ENCODE measurements around the gene CEP112.

The CEP112 gene

DNA sequence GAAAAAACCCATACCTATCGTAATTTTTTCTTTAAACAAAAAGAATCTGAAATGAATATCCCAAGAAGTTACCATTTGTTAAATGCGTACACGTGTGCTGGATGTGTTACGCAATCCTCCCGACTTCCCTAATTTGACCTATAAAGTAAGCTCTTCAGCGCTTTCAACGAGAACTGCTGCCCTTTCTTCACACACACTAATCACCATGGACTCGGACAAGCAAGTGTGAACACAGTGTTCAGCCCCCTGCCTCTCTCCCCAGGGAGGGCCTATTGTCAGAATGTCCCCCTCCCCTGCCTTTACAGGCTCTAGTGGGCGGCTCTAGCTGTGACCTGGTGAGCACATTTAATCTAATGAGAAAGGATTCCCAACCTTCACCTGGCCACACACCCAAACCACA is 216.1 kb downstream of the CEP112 start:
- no peak for DNase-seq

DNA sequence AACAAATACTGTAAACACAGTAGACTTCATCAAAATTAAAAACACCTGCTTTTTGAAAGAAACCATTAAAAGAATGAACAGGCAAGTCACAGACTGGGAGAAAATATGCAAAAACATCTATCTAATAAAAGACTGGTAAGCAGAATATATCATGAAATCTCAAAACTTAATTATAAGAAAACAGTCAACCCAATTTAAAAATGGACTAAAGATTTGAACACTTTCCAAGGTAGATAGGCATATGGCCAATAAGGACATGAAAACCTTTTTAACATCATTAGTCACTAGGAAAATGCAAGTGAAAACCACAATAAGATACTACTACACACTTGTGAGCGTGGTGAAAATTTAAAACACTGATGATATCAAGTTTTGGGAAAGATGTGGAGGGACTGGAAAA is 218.7 kb downstream of the CEP112 start:
- no peak for DNase-seq

DNA sequence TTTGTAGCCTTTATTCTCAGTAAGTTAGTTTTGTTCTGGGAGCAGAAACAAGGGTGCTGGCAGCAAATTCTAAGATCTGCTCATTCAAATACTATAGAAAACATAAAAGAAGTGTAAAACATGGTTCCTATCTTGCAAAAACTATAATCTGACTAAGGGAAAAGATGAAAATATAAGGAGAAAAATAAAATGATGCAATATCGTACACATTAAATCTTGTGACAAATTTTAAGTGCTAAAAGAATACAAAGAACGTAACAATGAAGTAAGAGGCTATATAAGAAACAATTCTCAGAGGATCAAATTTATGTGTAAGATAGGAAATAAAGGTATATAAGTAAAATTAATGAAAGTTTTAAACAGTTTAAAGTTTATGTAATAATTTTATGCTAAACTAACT is 224.6 kb downstream of the CEP112 start:
- DNase-seq: no peak

DNA sequence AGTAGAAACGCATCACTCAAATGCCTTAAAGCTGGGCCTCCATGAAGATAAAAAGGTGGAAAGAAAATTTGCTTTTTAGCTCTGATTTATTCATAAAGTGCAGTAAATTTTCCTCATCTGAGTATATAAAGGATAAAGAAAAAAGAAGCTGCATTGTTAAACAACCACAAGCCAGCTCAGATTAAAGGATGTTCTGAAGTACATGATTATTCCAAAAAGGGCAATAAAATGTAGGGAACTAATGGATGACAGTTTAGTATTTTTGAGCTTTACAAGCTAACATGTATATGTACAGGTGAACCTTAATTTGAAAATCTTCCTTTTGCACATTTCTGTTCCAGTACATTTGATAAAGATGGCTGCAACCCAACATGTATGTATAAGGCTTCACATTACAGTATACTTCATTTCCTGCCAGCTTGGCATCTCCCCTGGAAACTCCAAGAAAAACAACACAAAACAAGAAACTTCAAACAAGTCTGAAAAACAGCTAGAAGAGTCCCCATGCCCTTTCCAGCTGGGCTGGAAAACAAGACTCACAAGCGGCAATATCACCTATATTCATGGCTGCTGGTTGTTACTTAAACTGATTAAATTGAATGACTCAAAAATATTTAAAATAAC is 225.7 kb downstream of the CEP112 start:
- no peak for DNase-seq

DNA sequence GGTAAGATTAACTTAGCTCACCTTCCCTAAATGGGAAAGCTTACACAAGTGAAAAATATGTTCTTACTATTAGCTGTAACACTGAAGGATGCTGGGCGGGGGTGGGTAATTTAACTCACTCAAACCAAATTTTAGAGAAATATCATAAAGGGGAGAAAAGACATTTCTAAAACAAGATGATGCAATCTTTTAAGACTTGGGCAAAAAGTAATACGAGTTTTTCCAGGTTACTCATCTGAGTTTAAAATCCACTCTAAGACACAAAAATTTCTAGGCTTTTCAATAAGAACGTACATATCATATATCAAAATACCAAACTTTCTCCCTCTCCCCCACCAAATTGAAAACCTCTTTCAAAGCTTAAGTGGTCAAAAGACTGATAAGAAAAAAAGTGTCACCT is 228.8 kb downstream of the CEP112 start:
- no peak for DNase-seq

DNA sequence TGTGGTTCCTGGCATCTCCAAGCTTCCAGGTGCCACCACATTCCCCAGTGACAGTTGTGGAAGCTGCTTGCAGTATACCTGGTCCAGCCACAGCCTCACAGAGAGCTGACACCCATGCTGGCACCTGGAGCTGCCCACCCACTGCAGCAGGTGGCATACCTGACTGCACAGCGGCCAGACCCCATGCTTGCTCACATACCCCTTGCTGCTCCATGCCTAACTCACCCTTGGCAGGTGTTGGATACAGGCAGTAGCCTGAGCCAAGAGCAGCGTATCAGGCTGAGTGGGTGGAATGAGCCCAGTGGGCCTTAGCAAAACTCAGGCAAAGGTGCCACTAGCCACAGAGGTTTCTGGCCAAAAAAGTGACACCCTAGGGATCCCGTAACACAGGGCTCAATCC is 232.3 kb downstream of the CEP112 start:
- no peak for DNase-seq

DNA sequence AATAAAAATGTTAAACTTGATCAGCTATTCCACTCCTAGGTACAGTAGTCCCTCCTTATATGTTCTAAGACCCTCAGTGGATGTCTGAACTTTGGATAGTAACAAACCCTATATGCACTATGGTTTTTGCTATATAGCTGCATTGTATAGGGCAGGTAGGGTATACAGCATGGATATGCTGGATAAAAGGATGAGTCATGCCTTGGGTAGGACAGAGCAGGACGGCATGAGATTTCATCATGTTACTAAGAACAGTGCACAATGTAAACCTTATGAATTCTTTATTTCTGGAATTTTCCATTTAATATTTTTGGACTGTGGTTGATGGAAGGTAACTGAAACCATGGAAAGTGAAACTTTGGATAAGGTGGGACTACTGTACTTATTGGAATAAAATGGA is 235.1 kb downstream of the CEP112 start:
- DNase-seq: no peak

DNA sequence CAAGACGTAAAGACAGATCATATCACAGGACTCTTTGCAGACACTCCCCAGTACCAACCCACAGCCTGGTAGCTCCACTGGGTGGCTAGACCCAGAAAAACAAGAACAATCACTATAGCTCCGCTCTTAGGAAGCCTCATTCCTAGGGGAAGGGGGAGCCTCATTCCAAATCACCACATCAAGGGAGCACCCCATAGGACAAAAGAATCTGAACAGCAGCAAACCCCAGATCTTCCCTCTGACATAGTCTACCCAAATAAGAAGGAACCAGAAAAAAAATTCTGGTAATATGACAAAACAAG is 237.8 kb downstream of the CEP112 start:
- no peak for DNase-seq

DNA sequence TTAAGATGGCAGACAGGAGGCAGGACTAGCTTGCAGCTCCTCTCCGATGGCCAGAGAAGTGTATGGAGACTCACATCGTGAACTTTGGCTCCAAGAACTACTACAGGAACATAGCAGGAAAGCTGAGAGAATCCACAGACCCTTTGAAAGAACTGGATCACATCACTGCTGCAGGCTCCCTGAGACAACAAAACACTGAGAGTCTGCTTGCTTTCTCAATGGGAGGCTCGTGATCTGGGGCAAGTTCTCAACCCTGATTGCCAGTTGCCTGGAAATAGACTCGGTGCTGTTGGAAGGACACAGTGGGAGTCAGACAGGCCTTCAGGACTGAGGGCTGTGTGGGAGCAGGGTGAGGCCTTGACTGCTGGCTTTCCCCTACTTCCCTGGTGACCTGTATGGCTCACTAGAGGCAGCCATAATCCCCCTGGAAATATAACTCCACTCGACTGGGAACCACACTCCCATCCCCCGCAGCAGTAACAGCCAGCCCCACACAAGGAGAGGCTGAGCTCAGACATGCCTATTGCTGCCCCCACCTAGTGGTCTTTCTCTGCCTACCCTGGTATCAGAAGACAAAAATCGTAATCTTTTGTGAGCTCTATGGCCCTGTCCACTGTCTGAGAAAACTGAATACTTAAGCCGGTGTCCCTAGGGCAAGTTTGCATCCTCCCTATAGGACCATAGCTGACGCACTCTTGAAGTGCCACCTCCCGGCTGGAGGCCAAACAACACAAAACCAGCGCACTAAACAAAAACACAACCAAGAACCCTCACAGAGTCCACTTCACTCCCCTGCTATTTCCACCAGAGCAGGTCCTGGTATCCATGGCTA is 238.4 kb downstream of the CEP112 start:
- DNase-seq: no peak

DNA sequence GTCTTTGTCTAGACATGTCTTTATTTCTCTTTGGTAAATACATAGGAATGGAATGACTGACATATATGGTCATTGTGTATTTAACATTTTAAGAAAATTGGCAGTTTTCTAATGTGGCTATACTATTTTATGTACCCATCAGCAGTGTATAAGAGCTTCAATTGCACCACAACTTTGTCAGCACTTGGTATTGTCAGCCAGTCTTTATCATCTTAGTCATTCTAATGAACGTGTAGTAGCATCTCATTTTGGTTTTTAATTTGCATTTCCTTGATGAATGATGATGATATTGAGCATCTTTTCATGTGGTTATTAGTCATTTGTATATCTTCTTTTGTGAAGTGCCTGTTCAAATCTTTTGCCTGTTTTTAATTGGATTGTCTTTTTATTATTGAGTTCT is 239.3 kb downstream of the CEP112 start:
- no peak for DNase-seq

DNA sequence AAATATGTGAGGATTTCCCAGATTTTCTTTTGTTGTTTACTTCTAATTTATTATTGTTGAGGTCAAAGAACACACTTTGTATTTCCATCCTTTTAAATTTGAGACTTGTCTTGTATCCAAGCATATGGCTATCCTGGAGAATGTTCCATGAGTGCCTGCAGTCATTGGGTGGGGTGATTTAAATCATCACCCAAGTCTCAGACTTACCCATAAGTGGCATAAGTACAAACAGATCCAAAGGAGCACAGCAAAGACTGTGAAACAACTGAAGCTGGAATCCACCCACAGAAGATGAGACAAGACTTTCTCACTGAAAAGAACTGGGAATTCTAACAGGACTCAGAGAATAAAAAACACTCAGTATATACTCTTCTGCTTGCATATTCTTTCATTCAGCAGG is 239.9 kb downstream of the CEP112 start:
- DNase-seq: no peak

DNA sequence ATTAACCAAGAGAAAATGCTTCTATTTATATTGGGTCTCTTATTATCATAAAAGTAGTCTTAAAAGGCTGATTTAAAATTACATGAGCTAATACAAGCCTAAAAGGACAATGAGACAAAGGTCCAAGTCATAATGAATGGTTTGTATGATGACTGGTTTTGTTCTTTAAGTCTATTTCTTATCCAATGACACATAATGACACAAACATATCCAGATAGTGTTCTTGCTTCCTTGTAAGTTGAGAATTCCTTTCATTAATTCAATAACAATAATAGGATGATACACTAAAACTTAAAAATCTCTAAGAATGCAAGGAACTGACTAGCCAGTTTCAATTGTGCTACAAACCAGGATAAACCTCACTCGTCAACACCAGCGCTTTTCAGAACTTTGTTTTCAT is 244.1 kb downstream of the CEP112 start:
- DNase-seq: no peak

DNA sequence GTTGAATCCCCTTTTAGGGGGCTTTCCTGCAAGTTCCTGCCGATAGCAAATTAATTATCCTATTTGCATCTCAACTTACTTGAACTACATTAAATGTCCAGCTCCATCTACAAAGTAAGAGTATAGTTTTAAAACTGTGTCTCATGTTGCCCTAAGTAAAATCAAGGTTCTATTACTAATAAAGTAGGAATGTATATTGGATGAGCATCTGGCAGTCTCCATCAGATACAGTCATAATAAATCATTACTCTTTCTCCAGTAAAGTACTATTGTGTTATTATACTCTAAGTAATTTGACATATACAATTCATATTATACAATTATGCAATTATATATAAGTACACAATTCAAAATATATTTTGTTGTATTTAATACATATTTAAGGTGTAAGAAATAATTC is 249.3 kb downstream of the CEP112 start:
- DNase-seq: no peak

DNA sequence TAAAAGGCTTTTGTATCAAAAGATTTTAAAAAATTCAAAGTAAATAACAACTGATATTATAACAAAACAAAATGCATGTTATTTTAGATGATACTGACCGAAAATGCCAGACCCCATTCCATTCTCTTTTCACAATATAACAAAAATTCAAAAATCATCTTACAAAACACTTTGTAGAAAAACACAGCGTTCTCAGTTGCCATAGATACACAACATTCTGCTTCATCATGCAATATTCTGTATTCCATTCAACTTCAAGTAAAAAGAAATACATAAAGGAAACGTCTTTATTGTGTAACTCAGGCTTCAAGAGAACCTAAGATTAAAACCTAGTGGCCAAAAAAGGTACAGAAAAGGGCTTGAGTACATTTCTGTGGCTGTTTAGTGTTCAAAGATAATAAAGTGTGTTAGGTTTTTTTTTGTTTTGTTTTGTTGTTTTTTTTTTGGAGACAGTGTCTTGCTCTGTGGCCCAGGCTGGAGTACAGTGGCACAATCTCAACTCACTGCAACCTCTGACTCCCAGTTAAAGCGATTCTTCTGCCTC is 250.5 kb downstream of the CEP112 start:
- DNase-seq: no peak

DNA sequence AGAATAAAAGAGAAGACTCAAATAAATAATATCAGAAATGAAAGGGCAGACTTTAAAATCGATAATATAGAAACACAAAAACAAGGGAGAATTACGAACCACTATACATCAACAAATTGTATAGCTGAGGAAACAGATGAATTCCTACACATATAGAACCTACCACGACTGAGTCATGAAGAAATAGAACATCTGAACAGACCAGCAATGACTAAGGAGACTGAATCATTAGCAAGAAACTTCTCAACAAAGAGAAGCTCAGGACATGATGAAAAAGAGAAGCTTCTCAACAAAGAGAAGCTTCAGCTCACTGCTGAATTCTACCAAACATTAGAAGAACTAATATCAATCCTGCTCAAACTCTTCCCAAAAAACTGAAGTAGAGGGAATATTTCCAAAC is 255.9 kb downstream of the CEP112 start:
- DNase-seq: no peak

DNA sequence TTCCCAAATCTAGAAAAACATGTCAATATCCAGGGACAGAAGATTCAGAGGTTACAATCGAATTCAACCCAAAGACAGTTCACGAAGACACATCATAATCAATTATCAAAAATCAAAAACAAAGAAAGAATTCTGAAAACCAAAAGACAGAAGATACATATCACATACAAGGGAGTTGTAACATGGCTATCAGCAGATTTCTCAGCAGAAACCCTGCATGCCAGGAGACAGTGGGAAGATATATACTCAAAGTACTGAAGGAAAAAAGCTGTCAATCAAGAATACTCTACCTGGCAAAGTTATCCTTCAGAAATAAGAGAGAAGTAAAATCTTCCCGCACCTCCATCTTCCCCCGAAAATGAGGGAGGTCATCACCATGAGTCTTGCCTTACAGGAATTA is 258.6 kb downstream of the CEP112 start:
- DNase-seq: no peak

DNA sequence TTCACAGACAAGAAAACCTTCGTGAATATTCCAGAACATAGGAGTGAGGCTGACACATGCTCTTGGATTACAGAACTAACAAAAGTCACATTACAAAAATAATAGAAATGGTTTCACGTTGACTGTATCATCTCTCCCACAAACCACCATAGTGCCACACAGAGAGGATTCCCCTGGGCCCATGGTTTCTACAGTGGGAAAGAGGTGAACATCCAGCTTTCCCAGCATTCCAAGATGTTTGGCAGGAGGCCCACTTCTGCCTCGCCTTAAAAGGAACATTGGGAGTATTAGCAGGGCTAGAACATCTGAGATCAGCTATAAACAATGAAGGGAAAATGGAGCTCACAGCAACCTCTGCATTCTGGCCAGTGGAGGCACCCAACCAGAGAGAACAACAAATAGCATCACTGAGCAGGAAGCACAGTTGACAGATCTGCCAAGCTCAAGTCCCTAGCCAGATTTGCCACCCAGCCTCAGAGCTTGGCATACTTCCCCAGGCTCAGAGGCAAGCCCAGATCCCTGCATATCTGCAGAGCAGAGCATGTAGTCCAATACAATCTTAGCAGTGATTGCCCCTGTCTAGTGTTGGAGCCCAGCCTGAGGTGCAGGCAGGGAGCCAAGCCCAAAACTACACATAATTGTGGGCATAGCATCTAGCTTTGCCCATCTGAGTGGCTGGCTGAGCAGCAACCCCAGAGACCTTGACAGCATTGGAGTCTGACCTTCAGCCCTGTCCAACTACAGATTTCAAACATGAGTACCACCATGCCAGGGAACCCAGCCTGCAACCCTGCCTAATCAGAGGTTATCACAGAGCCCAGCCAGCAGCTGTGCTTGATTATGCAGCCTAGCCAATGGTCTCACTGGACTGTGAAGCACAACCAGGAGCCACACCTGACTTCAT is 260.4 kb downstream of the CEP112 start:
- no peak for DNase-seq

DNA sequence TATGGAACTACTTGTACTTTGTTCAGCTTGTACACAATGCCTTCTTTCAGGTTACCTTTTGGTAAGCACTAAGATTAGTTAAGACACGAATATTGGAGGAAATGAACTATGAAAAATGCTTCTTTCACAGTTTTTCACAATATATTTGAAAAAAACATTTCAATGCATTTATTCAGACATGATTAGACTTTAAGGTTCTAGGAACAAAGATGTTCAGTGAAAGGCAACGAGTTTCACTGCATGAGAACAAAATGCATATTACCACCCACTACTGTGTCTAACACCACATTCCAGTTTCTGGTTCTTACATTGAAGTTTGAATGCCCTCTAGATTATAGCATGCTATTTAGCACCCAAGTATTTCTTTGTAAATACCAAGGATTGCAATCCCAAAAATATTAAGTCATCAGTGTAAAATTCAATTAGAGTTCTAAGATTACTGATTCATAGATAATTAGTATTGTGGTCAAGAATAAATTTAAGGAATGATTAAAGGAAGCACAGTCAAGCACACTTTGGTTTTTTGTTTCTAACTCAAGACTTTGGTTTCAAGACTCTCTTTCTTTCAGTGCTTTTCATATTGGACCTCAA is 261.7 kb downstream of the CEP112 start:
- DNase-seq: no peak

DNA sequence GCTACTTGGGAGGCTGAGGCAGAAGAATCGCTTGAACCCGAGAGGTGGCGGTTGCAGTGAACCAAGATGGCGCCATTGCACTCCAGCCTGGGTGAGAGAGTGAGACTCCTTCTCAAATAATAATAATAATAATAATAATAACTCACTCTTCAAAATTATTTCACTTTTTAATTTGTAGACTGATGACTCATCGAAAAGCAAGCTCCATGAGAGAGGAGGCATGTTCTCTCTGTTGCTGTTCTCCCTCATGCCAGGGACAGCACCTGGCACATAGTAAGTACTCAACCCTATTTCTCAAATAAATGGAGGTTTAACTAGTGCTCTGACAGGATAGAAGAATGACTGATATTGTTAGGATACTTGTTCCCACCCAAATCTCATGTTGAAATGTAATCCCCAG is 265.3 kb downstream of the CEP112 start:
- no peak for DNase-seq

DNA sequence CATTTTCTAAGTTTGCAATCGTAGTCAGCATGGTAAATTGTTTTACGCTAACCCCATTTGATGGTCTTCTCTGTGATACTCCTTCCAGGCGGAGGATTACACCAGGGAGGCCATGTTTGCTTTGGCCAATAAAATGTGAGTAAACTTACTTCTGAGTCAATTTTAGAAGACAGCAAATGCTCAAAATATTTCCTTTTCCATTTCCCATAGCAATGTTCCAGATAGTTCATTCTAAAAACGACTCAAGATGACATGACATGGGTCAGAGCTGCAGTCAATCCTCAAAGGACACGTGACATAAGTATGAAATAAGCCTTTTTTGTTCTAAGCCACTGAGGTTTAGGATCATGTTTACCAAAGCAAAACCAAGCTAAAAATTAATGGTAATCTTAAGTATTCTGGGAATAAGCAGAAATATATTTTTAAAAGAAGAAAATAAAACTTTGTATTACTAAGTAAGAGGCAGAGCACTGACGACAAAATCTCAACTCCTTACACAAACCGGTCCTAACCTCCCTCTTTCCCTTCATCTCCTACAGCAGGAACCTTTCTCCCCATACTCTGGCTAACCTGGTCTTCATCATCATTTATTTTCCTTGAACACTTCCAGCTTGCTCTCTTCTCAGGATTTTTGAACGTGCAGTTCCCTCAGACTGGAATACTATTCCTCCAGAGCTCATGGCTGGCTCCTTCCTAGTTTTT is 266.2 kb downstream of the CEP112 start:
- DNase-seq: no peak

DNA sequence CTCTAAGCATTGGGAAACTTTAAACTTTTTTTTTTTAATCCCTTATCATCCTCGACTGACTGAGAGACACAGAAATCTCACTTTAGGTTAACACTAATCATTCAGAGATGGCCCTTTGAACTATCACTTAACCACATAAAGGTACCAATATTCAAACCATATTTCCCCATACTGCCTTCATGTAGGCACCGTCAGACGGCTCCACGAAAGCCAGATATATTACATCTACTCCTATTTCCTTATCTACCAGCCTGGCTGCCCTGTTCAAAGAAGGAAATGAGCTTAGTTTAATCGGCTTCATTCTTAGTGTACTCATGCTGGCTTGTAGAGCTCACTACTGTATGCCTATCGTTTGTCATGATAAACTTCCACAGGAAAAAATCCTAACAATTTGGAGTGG is 270.9 kb downstream of the CEP112 start:
- DNase-seq: no peak

DNA sequence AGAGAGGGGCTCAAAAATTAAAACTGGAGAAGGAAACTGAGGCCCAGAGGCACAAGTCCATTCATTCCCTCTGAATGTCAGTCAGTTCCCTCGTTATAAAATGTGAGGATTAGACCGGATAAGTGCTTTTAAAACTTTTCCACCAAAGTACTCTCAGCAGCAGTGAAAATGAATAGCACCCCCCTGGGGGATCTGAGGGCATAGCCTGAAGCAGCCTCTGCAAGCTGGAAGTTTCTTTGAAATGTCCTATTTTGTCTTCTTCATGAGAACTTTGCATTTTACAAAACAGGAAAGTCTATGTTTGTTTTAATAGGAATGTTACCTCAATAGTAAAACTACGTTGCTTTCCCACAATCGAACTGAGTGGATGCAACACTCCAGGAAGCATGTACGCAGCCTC is 273.0 kb downstream of the CEP112 start:
- no peak for DNase-seq

DNA sequence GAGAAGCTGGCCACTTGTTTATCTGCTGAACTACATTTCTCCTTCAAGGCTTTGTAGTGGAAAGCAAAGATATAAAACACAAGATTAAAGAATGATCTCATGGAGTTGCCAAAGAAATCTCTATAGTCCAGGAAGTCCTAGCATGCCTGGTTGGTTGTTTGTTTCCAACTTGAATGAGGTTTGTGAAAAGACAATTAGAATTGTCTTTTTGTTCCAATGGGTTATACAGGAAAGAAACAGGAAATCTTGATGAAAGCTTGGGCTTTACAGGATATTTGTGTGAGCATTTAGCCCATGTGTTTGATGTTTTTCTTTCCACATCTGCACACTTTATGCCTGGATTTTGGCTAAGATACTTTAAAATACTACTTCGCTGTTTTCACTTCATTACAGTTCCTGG is 273.4 kb downstream of the CEP112 start:
- DNase-seq: no peak

Measured in NCI-H1694 (cell line).